Smooth muscle cell (in vitro differentiated cells): ENCODE results near the gene PDE6B. TPM values are rescaled to one million over a fixed set of nuclear protein-coding genes. Genes with fewer than 3 reads are reported as not detected.

Source experiments
- DNase-seq: peaks from one replicate; lab custom pipeline; 2025; ENCODE audit not compliant: unreplicated experiment; lab: John Stamatoyannopoulos, UW
- H2AFZ ChIP-seq: fragments of 200-600 bp; sonication (generic); 2 replicates; pipeline ENCODE4 v1.6.0; 2016; ENCODE audit warnings: antibody characterized with exemption, low read depth, mild to moderate bottlenecking
- H3F3A ChIP-seq: fragments of 200-600 bp; sonication (generic); 2 replicates; pipeline ENCODE4 v1.6.0; 2017; ENCODE audit warnings: antibody characterized with exemption, low read depth
- H3K27ac ChIP-seq: fragments of 200-600 bp; sonication (generic); 2 replicates; pipeline ENCODE4 v1.5.1; 2016; ENCODE audit warnings: low read depth, mild to moderate bottlenecking
- H3K27me3 ChIP-seq: fragments of 200-600 bp; sonication (generic); 2 replicates; pipeline ENCODE4 v1.6.1; 2016; ENCODE audit warnings: low read depth, mild to moderate bottlenecking
- H3K36me3 ChIP-seq: fragments of 200-600 bp; sonication (generic); 2 replicates; pipeline ENCODE4 v1.5.1; 2016; ENCODE audit warnings: low read depth
- H3K4me1 ChIP-seq: fragments of 200-600 bp; sonication (generic); 2 replicates; pipeline ENCODE4 v1.5.1; 2016; ENCODE audit warnings: low read depth
- H3K4me2 ChIP-seq: fragments of 200-600 bp; sonication (generic); 2 replicates; pipeline ENCODE4 v1.6.0; 2016; ENCODE audit warnings: mild to moderate bottlenecking
- H3K4me3 ChIP-seq: fragments of 200-600 bp; sonication (generic); 2 replicates; pipeline ENCODE4 v1.5.1; 2016; ENCODE audit warnings: mild to moderate bottlenecking
- H3K79me2 ChIP-seq: fragments of 200-600 bp; sonication (generic); 2 replicates; pipeline ENCODE4 v1.6.0; 2016; ENCODE audit warnings: low read depth, mild to moderate bottlenecking
- H3K9ac ChIP-seq: fragments of 200-600 bp; sonication (generic); 2 replicates; pipeline ENCODE4 v1.6.0; 2016; ENCODE audit warnings: low read depth
- H3K9me3 ChIP-seq: fragments of 200-600 bp; sonication (generic); replicated peaks from 2 replicates; pipeline ENCODE4 v1.5.1; 2016; ENCODE audit warnings: low read depth
- H4K20me1 ChIP-seq: fragments of 200-600 bp; sonication (generic); 2 replicates; pipeline ENCODE4 v1.6.0; 2016; ENCODE audit warnings: low read depth
- CTCF ChIP-seq: fragments of 200-600 bp; sonication (generic); IDR thresholded peaks from 2 replicates; pipeline ENCODE4 v1.5.1; 2017; ENCODE audit warnings: borderline replicate concordance, mild to moderate bottlenecking, antibody characterized with exemption; ENCODE audit not compliant: insufficient read depth, poor library complexity, severe bottlenecking
- WGBS: methylation state at CpG from one replicate; pipeline ENCODE4 v1.1.7; 2016; ENCODE audit warnings: low lambda C conversion rate; 5-methylcytosine and 5-hydroxymethylcytosine counted together
- polyA plus RNA-seq: library from polyadenylated mRNA; unstranded; fragments of >200 nt; fragmentation: Nextera tagmentation; extraction: Ambion mirVana; gene quantifications from 2 replicates; pipeline ENCODE4 v1.2.1, GENCODE V29; 2016
- total RNA-seq: library from RNA; depleted of rRNA; stranded (reverse); fragments of >200 nt; gene quantifications from 2 replicates; pipeline ENCODE4 v1.2.3, GENCODE V29; 2014

PDE6B gene
- total and polyA plus RNA-seq, 2 experiments from 2014 or later: 5.1 to 9.0 TPM

GRCh38 chr4:685679-686412, 60.5 kb downstream of the PDE6B start:
- Histone ChIP-seq H3F3A (peaks cover 12% of the 10 kb centered on the region), H3K36me3 (no peaks in the 10 kb centered on the region), H3K4me3 (no peak overlapping the region), H3K9ac (no peak overlapping the region), H3K27me3 (no peaks in the 10 kb centered on the region), H3K9me3 (no peaks in the 10 kb centered on the region), H4K20me1 (no peaks in the 10 kb centered on the region), H3K79me2 (peaks cover 8% of the 10 kb centered on the region), H3K4me1 (peaks cover 10% of the 10 kb centered on the region), H3K27ac (no peak overlapping the region), H2AFZ (no peak overlapping the region), H3K4me2 (peak overlapping the region; percentile 91)
- DNase-seq: no peak
- no peak for TF ChIP-seq CTCF
- 97% methylated on average over 37 of the region's 37 CpGs for WGBS

GRCh38 chr4:686413-687040, 61.2 kb downstream of the PDE6B start:
- no peaks in the 10 kb centered on the region for H3K9me3 ChIP-seq
- no peaks in the 10 kb centered on the region for H3K27me3 ChIP-seq
- peaks cover 12% of the 10 kb centered on the region for H3F3A ChIP-seq
- H3K36me3 ChIP-seq: no peaks in the 10 kb centered on the region
- H3K9ac ChIP-seq: no peak overlapping the region
- peaks cover 8% of the 10 kb centered on the region for H3K79me2 ChIP-seq
- H2AFZ ChIP-seq: no peak overlapping the region
- no peaks in the 10 kb centered on the region for H4K20me1 ChIP-seq
- peak overlapping the region; percentile 97 for H3K27ac ChIP-seq
- 96% methylated on average over 28 of the region's 31 CpGs for WGBS
- peak overlapping the region; percentile 91 for H3K4me2 ChIP-seq
- peaks cover 10% of the 10 kb centered on the region for H3K4me1 ChIP-seq
- no peak for DNase-seq
- no peak for TF ChIP-seq CTCF
- no peak overlapping the region for H3K4me3 ChIP-seq

- WGBS: 31% methylated on average over 37 of the region's 38 CpGs
- no peaks in the 10 kb centered on the region for H3K9me3 ChIP-seq
Observed at GRCh38 chr4:687048-687970, 61.9 kb downstream of the PDE6B start.

More at GRCh38 chr4:687048-687970, 61.9 kb downstream of the PDE6B start:
- peak overlapping the region; percentile 91 for H3K4me2 ChIP-seq
- H3K9ac ChIP-seq: peak overlapping the region; percentile 81
- DNase-seq: peak; percentile 69
- TF ChIP-seq CTCF: no peak
- no peak overlapping the region for H2AFZ ChIP-seq
- no peaks in the 10 kb centered on the region for H3K27me3 ChIP-seq
- no peaks in the 10 kb centered on the region for H3K36me3 ChIP-seq
- H4K20me1 ChIP-seq: no peaks in the 10 kb centered on the region
- peaks cover 8% of the 10 kb centered on the region for H3K79me2 ChIP-seq
- peak overlapping the region; percentile 97 for H3K27ac ChIP-seq
- H3K4me3 ChIP-seq: no peak overlapping the region
- peaks cover 12% of the 10 kb centered on the region for H3F3A ChIP-seq
- peaks cover 10% of the 10 kb centered on the region for H3K4me1 ChIP-seq
